ENCODE data around the gene CADM2. TPM values are rescaled to one million over a fixed set of nuclear protein-coding genes. Genes with fewer than 3 reads are reported as not detected.
A peak's percentile ranks its signal among the peaks of the same experiment; 100 is the strongest.

Gene CADM2
- total RNA-seq, 1 experiment from 2014 or later: not detected

DNA sequence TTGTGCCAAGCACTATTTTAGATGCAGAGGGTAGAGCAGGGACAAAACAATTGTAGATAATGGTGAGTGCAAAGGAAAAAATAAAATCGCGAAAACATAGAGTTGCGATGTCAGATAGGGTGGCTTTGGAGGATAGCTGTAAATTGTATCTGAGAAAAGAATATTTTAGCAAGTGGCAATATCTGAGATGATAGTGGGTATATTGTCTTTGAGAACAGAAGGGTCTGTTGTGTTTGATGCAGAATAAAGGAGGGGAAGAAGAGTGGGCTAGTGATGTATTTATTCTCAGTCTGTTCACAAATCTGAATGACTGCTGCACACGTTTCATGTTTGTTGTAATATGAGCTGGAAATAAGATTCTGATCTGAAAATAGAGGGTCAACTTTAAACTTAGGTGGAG is 396.8 kb downstream of the CADM2 start:
- Mint-ChIP-seq H3K4me3 (ENCODE audit: unreplicated experiment) (no peak overlapping the region), H3K9me3 (ENCODE audit: unreplicated experiment) (no peaks in the 10 kb centered on the region), H3K4me1 (ENCODE audit: low read depth, unreplicated experiment) (no peaks in the 10 kb centered on the region), H3K27me3 (ENCODE audit: insufficient read depth, unreplicated experiment) (no peaks in the 10 kb centered on the region), H3K27ac (ENCODE audit: unreplicated experiment) (no peak overlapping the region), H3K36me3 (ENCODE audit: insufficient read depth, unreplicated experiment) (no peaks in the 10 kb centered on the region)
- TF ChIP-seq, protein P1, sequence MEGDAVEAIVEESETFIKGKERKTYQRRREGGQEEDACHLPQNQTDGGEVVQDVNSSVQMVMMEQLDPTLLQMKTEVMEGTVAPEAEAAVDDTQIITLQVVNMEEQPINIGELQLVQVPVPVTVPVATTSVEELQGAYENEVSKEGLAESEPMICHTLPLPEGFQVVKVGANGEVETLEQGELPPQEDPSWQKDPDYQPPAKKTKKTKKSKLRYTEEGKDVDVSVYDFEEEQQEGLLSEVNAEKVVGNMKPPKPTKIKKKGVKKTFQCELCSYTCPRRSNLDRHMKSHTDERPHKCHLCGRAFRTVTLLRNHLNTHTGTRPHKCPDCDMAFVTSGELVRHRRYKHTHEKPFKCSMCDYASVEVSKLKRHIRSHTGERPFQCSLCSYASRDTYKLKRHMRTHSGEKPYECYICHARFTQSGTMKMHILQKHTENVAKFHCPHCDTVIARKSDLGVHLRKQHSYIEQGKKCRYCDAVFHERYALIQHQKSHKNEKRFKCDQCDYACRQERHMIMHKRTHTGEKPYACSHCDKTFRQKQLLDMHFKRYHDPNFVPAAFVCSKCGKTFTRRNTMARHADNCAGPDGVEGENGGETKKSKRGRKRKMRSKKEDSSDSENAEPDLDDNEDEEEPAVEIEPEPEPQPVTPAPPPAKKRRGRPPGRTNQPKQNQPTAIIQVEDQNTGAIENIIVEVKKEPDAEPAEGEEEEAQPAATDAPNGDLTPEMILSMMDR (IDR thresholded peaks at IDR 0.05; ENCODE audit: insufficient read depth in 1 of 2, low read depth in 1 of 2, low read length in 1 of 2, severe bottlenecking in 1 of 2, unreplicated experiment in 1 of 2): no peak
- DNase-seq: no peak
- no TSS peak for BruUV-seq (replicated peaks)
- H3K4me1 ChIP-seq: no peaks in the 10 kb centered on the region
- no peak overlapping the region for H3K4me3 ChIP-seq (ENCODE audit: low read depth, low read length)
- intact Hi-C loops (cut with micrococcal nuclease; ENCODE audit: unreplicated experiment): no loop called here
- no peaks in the 10 kb centered on the region for H3K36me3 ChIP-seq (ENCODE audit: control insufficient read depth, insufficient read depth, low read length)
- ChIA-PET POLR2A (no interaction called here), CTCF (no interaction called here)
- no peaks in the 10 kb centered on the region for H3K27me3 ChIP-seq (replicated peaks; ENCODE audit: control insufficient read depth, insufficient read depth, low read length)
- H3K9me3 ChIP-seq: no peaks in the 10 kb centered on the region

- BruUV-seq (replicated peaks): no TSS peak
- intact Hi-C loops (cut with micrococcal nuclease; ENCODE audit: unreplicated experiment): loop anchor here (1.0 kb wide), 1 partner anchor 57 kb away; no protein-coding TSS in a partner anchor
- no peaks in the 10 kb centered on the region for H3K9me3 Mint-ChIP-seq (ENCODE audit: unreplicated experiment)
Observed at GRCh38 chr3:85360742-85361387, 402.1 kb downstream of the CADM2 start.

GRCh38 chr3:85364296-85364909 is 405.6 kb downstream of the CADM2 start:
- Mint-ChIP-seq H3K9me3 (ENCODE audit: unreplicated experiment) (no peaks in the 10 kb centered on the region), H3K27ac (ENCODE audit: unreplicated experiment) (no peak overlapping the region), H3K27me3 (ENCODE audit: insufficient read depth, unreplicated experiment) (no peaks in the 10 kb centered on the region), H3K36me3 (ENCODE audit: insufficient read depth, unreplicated experiment) (no peaks in the 10 kb centered on the region), H3K4me1 (ENCODE audit: low read depth, unreplicated experiment) (no peaks in the 10 kb centered on the region), H3K4me3 (ENCODE audit: unreplicated experiment) (no peak overlapping the region)
- no peaks in the 10 kb centered on the region for H3K9me3 ChIP-seq
- BruUV-seq (replicated peaks): no TSS peak
- intact Hi-C loops (cut with micrococcal nuclease; ENCODE audit: unreplicated experiment): no loop called here
- H3K4me1 ChIP-seq: no peaks in the 10 kb centered on the region
- ChIA-PET POLR2A (no interaction called here), CTCF (no interaction called here)
- no peak overlapping the region for H3K4me3 ChIP-seq (ENCODE audit: low read depth, low read length)
- no peak for DNase-seq
- no peaks in the 10 kb centered on the region for H3K36me3 ChIP-seq (ENCODE audit: control insufficient read depth, insufficient read depth, low read length)
- TF ChIP-seq, protein P1 (IDR thresholded peaks at IDR 0.05; ENCODE audit: insufficient read depth in 1 of 2, low read depth in 1 of 2, low read length in 1 of 2, severe bottlenecking in 1 of 2, unreplicated experiment in 1 of 2): no peak
- H3K27me3 ChIP-seq (replicated peaks; ENCODE audit: control insufficient read depth, insufficient read depth, low read length): no peaks in the 10 kb centered on the region

More at GRCh38 chr3:85360742-85361387, 402.1 kb downstream of the CADM2 start:
- ChIA-PET POLR2A (no interaction called here), CTCF (interaction anchor here (0.6 kb wide), 1 partner anchor 59 kb away, joined by 3 read pairs; no protein-coding TSS in a partner anchor)
- TF ChIP-seq, protein P1 (IDR thresholded peaks at IDR 0.05; ENCODE audit: insufficient read depth in 1 of 2, low read depth in 1 of 2, low read length in 1 of 2, severe bottlenecking in 1 of 2, unreplicated experiment in 1 of 2): peak; percentile 54 to 69
- Mint-ChIP-seq H3K36me3 (ENCODE audit: insufficient read depth, unreplicated experiment) (no peaks in the 10 kb centered on the region), H3K27ac (ENCODE audit: unreplicated experiment) (no peak overlapping the region), H3K4me1 (ENCODE audit: low read depth, unreplicated experiment) (no peaks in the 10 kb centered on the region), H3K4me3 (ENCODE audit: unreplicated experiment) (no peak overlapping the region), H3K27me3 (ENCODE audit: insufficient read depth, unreplicated experiment) (no peaks in the 10 kb centered on the region)
- Histone ChIP-seq H3K36me3 (ENCODE audit: control insufficient read depth, insufficient read depth, low read length) (no peaks in the 10 kb centered on the region), H3K27me3 (replicated peaks; ENCODE audit: control insufficient read depth, insufficient read depth, low read length) (no peaks in the 10 kb centered on the region), H3K4me1 (no peaks in the 10 kb centered on the region), H3K4me3 (ENCODE audit: low read depth, low read length) (no peak overlapping the region), H3K9me3 (no peaks in the 10 kb centered on the region)
- DNase-seq: peak; percentile 60 to 63

Data from Caco-2 (cell line).